ENCODE data around the gene CNN1.

- no peak for TF ChIP-seq CTCF (IDR thresholded peaks at IDR 0.05)
- TF ChIP-seq POLR2A (IDR thresholded peaks at IDR 0.05), result no peak
Observed at GRCh38 chr19:11506101-11506555, 32.5 kb upstream of the CNN1 start.
